B cell (primary cell): ENCODE measurements around the gene RHOBTB1.

Source experiments
- EZH2 ChIP-seq: IDR thresholded peaks from 2 replicates; pipeline ENCODE4 v1.6.1; 2012; ENCODE audit warnings: borderline replicate concordance, low read depth, mild to moderate bottlenecking, moderate library complexity, low read length; ENCODE audit not compliant: insufficient read depth, poor library complexity, severe bottlenecking
- TF ChIP-seq, protein P1 (sequence below): fragments of 200-600 bp; IDR thresholded peaks from one replicate; pipeline ENCODE4 v1.8.0; 2022; ENCODE audit warnings: antibody characterized with exemption, mild to moderate bottlenecking

DNA sequence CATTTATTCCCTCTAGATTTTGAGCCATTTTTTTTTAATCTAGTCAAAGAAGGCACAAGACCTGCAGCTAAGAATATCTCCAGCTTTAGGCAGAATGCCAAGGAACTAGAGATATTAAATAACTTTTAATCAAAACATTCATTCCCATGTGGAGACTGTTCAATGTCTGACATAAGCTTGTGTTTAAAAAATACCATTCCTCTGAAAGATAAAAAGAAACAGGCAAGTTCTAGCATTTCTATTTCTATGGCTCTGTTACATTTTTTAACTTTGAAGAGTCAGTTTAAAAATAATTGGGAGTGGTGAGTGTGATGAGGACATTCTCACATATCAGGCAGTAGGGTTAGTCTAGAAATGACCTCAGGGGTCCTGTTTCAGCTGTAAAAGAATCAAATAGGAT, 48.0 kb downstream of the RHOBTB1 start:
- TF ChIP-seq, protein P1, sequence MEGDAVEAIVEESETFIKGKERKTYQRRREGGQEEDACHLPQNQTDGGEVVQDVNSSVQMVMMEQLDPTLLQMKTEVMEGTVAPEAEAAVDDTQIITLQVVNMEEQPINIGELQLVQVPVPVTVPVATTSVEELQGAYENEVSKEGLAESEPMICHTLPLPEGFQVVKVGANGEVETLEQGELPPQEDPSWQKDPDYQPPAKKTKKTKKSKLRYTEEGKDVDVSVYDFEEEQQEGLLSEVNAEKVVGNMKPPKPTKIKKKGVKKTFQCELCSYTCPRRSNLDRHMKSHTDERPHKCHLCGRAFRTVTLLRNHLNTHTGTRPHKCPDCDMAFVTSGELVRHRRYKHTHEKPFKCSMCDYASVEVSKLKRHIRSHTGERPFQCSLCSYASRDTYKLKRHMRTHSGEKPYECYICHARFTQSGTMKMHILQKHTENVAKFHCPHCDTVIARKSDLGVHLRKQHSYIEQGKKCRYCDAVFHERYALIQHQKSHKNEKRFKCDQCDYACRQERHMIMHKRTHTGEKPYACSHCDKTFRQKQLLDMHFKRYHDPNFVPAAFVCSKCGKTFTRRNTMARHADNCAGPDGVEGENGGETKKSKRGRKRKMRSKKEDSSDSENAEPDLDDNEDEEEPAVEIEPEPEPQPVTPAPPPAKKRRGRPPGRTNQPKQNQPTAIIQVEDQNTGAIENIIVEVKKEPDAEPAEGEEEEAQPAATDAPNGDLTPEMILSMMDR, result no peak
- TF ChIP-seq EZH2, result no peak
